HEK293 (cell line): Measurements from ENCODE around the gene NAA16.
"Not testable (repeated sequence)": the region's sequence is repeated elsewhere in the genome, so short reads cannot be mapped to it uniquely, and the experiment has no call there.

Source experiments
- CTCF ChIA-PET: fragments of 350-600 bp; formaldehyde crosslinking; extraction: SDS; loops from one replicate; lab custom pipeline; 2021; ENCODE audit warnings: antibody characterized with exemption; lab: Yijun Ruan, JAX
- POLR2A ChIA-PET: fragments of 300-600 bp; formaldehyde crosslinking; extraction: SDS; loops from one replicate; lab custom pipeline; 2020; ENCODE audit warnings: antibody characterized with exemption, inconsistent platforms; lab: Yijun Ruan, JAX
- H3K27ac ChIP-seq: fragments of 200-500 bp; sonication (Bioruptor generic); 2 replicates; pipeline ENCODE4 v1.5.1; 2014; ENCODE audit warnings: low read depth, low read length, control low read depth, inconsistent platforms; ENCODE audit errors: extremely low read depth
- H3K36me3 ChIP-seq, 2 experiments: fragments of 200-500 bp in 1 of 2; sonication (Bioruptor generic) in 1 of 2; 1 replicate in 1 of 2; 2 replicates in 1 of 2; pipeline ENCODE4 v1.5.1; 2014 to 2017; ENCODE audit warnings: inconsistent platforms in 2 of 2, low read length in 2 of 2; ENCODE audit not compliant: control insufficient read depth in 2 of 2, insufficient read depth in 1 of 2
- H3K4me1 ChIP-seq: fragments of 200-500 bp; sonication (Bioruptor generic); 2 replicates; pipeline ENCODE4 v1.5.1; 2014; ENCODE audit warnings: mild to moderate bottlenecking, low read length, inconsistent platforms; ENCODE audit not compliant: control insufficient read depth, insufficient read depth
- H3K4me3 ChIP-seq: 2 replicates; pipeline ENCODE4 v1.5.1; 2011; ENCODE audit warnings: low read depth, mild to moderate bottlenecking, control low read depth, low read length, moderate library complexity
- H3K9me3 ChIP-seq: fragments of 200-500 bp; sonication (Bioruptor generic); 2 replicates; pipeline ENCODE4 v1.5.1; 2014; ENCODE audit warnings: low read depth, low read length, inconsistent platforms; ENCODE audit not compliant: control insufficient read depth, insufficient read depth
- FEZF1 ChIP-seq: fragments of 450-650 bp; formaldehyde crosslinking; IDR thresholded peaks from 2 replicates; pipeline ENCODE4 v1.5.1; 2016; ENCODE audit warnings: missing biosample characterization, missing genetic modification characterization
- GFI1B ChIP-seq: fragments of 450-650 bp; formaldehyde crosslinking; IDR thresholded peaks from 2 replicates; pipeline ENCODE4 v1.5.1; 2016; ENCODE audit warnings: missing biosample characterization, missing genetic modification characterization
- GLI2 ChIP-seq: fragments of 450-650 bp; formaldehyde crosslinking; IDR thresholded peaks from 2 replicates; pipeline ENCODE4; 2017; ENCODE audit warnings: missing biosample characterization, missing genetic modification characterization, low read depth, borderline replicate concordance
- GLIS1 ChIP-seq: fragments of 450-650 bp; formaldehyde crosslinking; IDR thresholded peaks from 2 replicates; pipeline ENCODE4 v1.5.1; 2016; ENCODE audit warnings: missing biosample characterization, missing genetic modification characterization
- INSM2 ChIP-seq: fragments of 450-650 bp; formaldehyde crosslinking; IDR thresholded peaks from 2 replicates; pipeline ENCODE4 v1.5.1; 2016; ENCODE audit warnings: missing biosample characterization, missing genetic modification characterization
- SCRT1 ChIP-seq: fragments of 450-650 bp; formaldehyde crosslinking; IDR thresholded peaks from 2 replicates; pipeline ENCODE4 v1.5.1; 2016; ENCODE audit warnings: missing biosample characterization, missing genetic modification characterization, borderline replicate concordance
- SP2 ChIP-seq: fragments of 450-650 bp; formaldehyde crosslinking; IDR thresholded peaks from 2 replicates; pipeline ENCODE4 v1.5.1; 2016; ENCODE audit warnings: missing biosample characterization, missing genetic modification characterization
- ZNF501 ChIP-seq: fragments of 450-650 bp; formaldehyde crosslinking; IDR thresholded peaks from 2 replicates; pipeline ENCODE4 v1.5.1; 2016; ENCODE audit warnings: missing biosample characterization, missing genetic modification characterization
- ZNF654 ChIP-seq: fragments of 450-650 bp; formaldehyde crosslinking; IDR thresholded peaks from 2 replicates; pipeline ENCODE4 v1.5.1; 2016; ENCODE audit warnings: low read depth, missing biosample characterization, missing genetic modification characterization
- ZNF670 ChIP-seq: fragments of 450-650 bp; formaldehyde crosslinking; IDR thresholded peaks from 2 replicates; pipeline ENCODE4 v1.5.1; 2016; ENCODE audit warnings: missing biosample characterization, missing genetic modification characterization, low read depth
- ZNF707 ChIP-seq: fragments of 450-650 bp; formaldehyde crosslinking; IDR thresholded peaks from 2 replicates; pipeline ENCODE4 v1.5.1; 2016; ENCODE audit warnings: missing biosample characterization, missing genetic modification characterization
- TF ChIP-seq, protein P1 (sequence below): fragments of 450-650 bp; formaldehyde crosslinking; IDR thresholded peaks from 2 replicates; pipeline ENCODE4 v1.5.1; 2017; ENCODE audit warnings: missing biosample characterization, missing genetic modification characterization
- TF ChIP-seq, protein P2 (sequence below): fragments of 450-650 bp; formaldehyde crosslinking; IDR thresholded peaks from 2 replicates; pipeline ENCODE4 v1.5.1; 2017; ENCODE audit warnings: missing biosample characterization, mild to moderate bottlenecking, missing genetic modification characterization, moderate library complexity
- TF ChIP-seq, protein P3 (sequence below): fragments of 450-650 bp; formaldehyde crosslinking; IDR thresholded peaks from 2 replicates; pipeline ENCODE4 v1.5.1; 2016; ENCODE audit warnings: missing biosample characterization, missing genetic modification characterization
- TF ChIP-seq, protein P4 (sequence below): fragments of 450-650 bp; formaldehyde crosslinking; IDR thresholded peaks from 2 replicates; pipeline ENCODE4 v1.5.1; 2016; ENCODE audit warnings: missing biosample characterization, missing genetic modification characterization
- TF ChIP-seq, protein P5 (sequence below): fragments of 450-650 bp; formaldehyde crosslinking; IDR thresholded peaks from 2 replicates; pipeline ENCODE4 v1.5.1; 2016; ENCODE audit warnings: missing biosample characterization, missing genetic modification characterization

NAA16 gene

GRCh38 chr13:41354416-41354815 lies 43.3 kb downstream of the NAA16 start (continued):
- TF ChIP-seq, protein P1, sequence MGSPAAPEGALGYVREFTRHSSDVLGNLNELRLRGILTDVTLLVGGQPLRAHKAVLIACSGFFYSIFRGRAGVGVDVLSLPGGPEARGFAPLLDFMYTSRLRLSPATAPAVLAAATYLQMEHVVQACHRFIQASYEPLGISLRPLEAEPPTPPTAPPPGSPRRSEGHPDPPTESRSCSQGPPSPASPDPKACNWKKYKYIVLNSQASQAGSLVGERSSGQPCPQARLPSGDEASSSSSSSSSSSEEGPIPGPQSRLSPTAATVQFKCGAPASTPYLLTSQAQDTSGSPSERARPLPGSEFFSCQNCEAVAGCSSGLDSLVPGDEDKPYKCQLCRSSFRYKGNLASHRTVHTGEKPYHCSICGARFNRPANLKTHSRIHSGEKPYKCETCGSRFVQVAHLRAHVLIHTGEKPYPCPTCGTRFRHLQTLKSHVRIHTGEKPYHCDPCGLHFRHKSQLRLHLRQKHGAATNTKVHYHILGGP: no peak
- TF ChIP-seq ZNF501 (tag by site-specific recombination) (no peak), ZNF670 (tag by site-specific recombination) (no peak)

DNA sequence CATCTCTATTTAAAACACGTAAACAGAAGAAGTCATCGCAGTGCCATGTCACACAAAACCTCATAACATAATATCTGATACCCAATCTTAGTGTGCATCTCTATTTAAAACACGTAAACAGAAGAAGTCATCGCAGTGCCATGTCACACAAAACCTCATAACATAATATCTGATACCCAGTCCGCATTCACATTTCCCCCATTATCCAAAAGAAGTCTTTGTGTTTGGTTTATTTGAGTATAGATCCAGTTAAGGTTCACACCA lies 45.2 kb downstream of the NAA16 start:
- CTCF ChIA-PET: interaction anchor here (0.6 kb wide), 1 partner anchor 125 kb away, joined by 4 read pairs; no protein-coding TSS in a partner anchor
- POLR2A ChIA-PET, H3K4me3 ChIP-seq, H3K27ac ChIP-seq, H3K9me3 ChIP-seq, H3K4me1 ChIP-seq: not testable (repeated sequence)
- peaks cover 9 to 26% of the 10 kb centered on the region in 2 experiments for H3K36me3 ChIP-seq

GRCh38 chr13:41356786-41357185 lies 45.7 kb downstream of the NAA16 start:
- peaks cover 9 to 30% of the 10 kb centered on the region in 2 experiments for H3K36me3 ChIP-seq
- H3K4me3 ChIP-seq: no peak overlapping the region
- no peak for TF ChIP-seq SCRT1 (tag by site-specific recombination)
- no peak for TF ChIP-seq GLI2 (tag by site-specific recombination)
- TF ChIP-seq GFI1B: no peak
- TF ChIP-seq, protein P2, sequence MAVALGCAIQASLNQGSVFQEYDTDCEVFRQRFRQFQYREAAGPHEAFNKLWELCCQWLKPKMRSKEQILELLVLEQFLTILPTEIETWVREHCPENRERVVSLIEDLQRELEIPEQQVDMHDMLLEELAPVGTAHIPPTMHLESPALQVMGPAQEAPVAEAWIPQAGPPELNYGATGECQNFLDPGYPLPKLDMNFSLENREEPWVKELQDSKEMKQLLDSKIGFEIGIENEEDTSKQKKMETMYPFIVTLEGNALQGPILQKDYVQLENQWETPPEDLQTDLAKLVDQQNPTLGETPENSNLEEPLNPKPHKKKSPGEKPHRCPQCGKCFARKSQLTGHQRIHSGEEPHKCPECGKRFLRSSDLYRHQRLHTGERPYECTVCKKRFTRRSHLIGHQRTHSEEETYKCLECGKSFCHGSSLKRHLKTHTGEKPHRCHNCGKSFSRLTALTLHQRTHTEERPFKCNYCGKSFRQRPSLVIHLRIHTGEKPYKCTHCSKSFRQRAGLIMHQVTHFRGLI (tag by site-specific recombination): no peak
- TF ChIP-seq GLIS1 (tag by site-specific recombination): no peak
- no peak for TF ChIP-seq FEZF1 (tag by site-specific recombination)
- TF ChIP-seq SP2 (tag by site-specific recombination): no peak
- TF ChIP-seq, protein P3, sequence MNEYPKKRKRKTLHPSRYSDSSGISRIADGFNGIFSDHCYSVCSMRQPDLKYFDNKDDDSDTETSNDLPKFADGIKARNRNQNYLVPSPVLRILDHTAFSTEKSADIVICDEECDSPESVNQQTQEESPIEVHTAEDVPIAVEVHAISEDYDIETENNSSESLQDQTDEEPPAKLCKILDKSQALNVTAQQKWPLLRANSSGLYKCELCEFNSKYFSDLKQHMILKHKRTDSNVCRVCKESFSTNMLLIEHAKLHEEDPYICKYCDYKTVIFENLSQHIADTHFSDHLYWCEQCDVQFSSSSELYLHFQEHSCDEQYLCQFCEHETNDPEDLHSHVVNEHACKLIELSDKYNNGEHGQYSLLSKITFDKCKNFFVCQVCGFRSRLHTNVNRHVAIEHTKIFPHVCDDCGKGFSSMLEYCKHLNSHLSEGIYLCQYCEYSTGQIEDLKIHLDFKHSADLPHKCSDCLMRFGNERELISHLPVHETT (tag by site-specific recombination): no peak
- TF ChIP-seq ZNF707: no peak
- TF ChIP-seq, protein P4, sequence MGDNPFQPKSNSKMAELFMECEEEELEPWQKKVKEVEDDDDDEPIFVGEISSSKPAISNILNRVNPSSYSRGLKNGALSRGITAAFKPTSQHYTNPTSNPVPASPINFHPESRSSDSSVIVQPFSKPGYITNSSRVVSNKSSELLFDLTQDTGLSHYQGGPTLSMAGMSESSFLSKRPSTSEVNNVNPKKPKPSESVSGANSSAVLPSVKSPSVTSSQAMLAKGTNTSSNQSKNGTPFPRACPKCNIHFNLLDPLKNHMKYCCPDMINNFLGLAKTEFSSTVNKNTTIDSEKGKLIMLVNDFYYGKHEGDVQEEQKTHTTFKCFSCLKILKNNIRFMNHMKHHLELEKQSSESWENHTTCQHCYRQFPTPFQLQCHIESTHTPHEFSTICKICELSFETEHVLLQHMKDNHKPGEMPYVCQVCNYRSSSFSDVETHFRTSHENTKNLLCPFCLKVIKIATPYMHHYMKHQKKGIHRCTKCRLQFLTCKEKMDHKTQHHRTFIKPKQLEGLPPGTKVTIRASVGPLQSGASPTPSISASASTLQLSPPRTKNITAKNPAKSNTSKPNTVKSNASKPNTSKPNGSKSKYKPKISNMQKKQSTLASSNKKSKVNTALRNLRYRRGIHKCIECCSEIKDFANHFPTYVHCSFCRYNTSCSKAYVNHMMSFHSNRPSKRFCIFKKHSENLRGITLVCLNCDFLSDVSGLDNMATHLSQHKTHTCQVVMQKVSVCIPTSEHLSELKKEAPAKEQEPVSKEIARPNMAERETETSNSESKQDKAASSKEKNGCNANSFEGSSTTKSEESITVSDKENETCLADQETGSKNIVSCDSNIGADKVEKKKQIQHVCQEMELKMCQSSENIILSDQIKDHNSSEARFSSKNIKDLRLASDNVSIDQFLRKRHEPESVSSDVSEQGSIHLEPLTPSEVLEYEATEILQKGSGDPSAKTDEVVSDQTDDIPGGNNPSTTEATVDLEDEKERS (tag by site-specific recombination): no peak
- TF ChIP-seq, protein P5, sequence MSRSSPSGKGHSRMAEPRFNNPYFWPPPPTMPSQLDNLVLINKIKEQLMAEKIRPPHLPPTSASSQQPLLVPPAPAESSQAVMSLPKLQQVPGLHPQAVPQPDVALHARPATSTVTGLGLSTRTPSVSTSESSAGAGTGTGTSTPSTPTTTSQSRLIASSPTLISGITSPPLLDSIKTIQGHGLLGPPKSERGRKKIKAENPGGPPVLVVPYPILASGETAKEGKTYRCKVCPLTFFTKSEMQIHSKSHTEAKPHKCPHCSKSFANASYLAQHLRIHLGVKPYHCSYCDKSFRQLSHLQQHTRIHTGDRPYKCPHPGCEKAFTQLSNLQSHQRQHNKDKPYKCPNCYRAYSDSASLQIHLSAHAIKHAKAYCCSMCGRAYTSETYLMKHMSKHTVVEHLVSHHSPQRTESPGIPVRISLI: no peak
- TF ChIP-seq INSM2 (tag by site-specific recombination): no peak
- no peak for TF ChIP-seq ZNF654
- POLR2A ChIA-PET: no interaction called here
- no peaks in the 10 kb centered on the region for H3K9me3 ChIP-seq
- H3K27ac ChIP-seq: no peak overlapping the region
- CTCF ChIA-PET: no interaction called here
- H3K4me1 ChIP-seq: no peaks in the 10 kb centered on the region
